ACC112 (cell line): ENCODE measurements around the gene PKM.

Experiments used
- H2AFZ ChIP-seq: fragments of 200-600 bp; sonication (generic); one replicate; pipeline ENCODE4 v1.6.0; 2017; ENCODE audit warnings: antibody characterized with exemption, low read length; ENCODE audit not compliant: unreplicated experiment
- H3K27ac ChIP-seq: fragments of 200-600 bp; sonication (generic); 2 replicates; pipeline ENCODE4 v1.5.1; 2014; ENCODE audit warnings: low read depth, mild to moderate bottlenecking, antibody characterized with exemption, low read length, moderate library complexity
- H3K27me3 ChIP-seq: fragments of 200-600 bp; sonication (generic); 2 replicates; pipeline ENCODE4 v1.6.1; 2014; ENCODE audit warnings: mild to moderate bottlenecking, antibody characterized with exemption, low read length, moderate library complexity, mixed read lengths; ENCODE audit not compliant: insufficient read depth
- H3K36me3 ChIP-seq: fragments of 200-600 bp; sonication (generic); 2 replicates; pipeline ENCODE4 v1.6.1; 2016; ENCODE audit warnings: mild to moderate bottlenecking, antibody characterized with exemption, low read length, moderate library complexity, mixed read lengths; ENCODE audit not compliant: insufficient read depth
- H3K4me1 ChIP-seq: fragments of 200-600 bp; sonication (generic); one replicate; pipeline ENCODE4 v1.6.1; 2016; ENCODE audit warnings: low read length, mixed read lengths; ENCODE audit not compliant: insufficient read depth, unreplicated experiment, control insufficient read depth
- H3K4me3 ChIP-seq: fragments of 200-600 bp; sonication (generic); 2 replicates; pipeline ENCODE4 v1.5.1; 2014; ENCODE audit warnings: mild to moderate bottlenecking, low read depth, low read length
- H3K79me2 ChIP-seq: fragments of 200-600 bp; sonication (generic); one replicate; pipeline ENCODE4 v1.6.0; 2016; ENCODE audit warnings: low read length; ENCODE audit not compliant: control insufficient read depth, unreplicated experiment, insufficient read depth

PKM gene

GRCh38 chr15:72220687-72221086 lies 10.3 kb downstream of the PKM start:
- no peaks in the 10 kb centered on the region for H3K27me3 ChIP-seq
- H3K4me1 ChIP-seq = peaks cover 49% of the 10 kb centered on the region
- H3K79me2 ChIP-seq = peaks cover 94% of the 10 kb centered on the region
- H2AFZ ChIP-seq = no peak overlapping the region
- peaks cover 77% of the 10 kb centered on the region for H3K36me3 ChIP-seq
- H3K4me3 ChIP-seq = no peak overlapping the region
- H3K27ac ChIP-seq = peak overlapping the region; percentile 17; the same call in 1 of the 2 replicates

- H3K27me3 ChIP-seq = no peaks in the 10 kb centered on the region
- H3K4me3 ChIP-seq = no peak overlapping the region
- no peak overlapping the region for H2AFZ ChIP-seq
- no peak overlapping the region for H3K27ac ChIP-seq
- peaks cover 80% of the 10 kb centered on the region for H3K36me3 ChIP-seq
- H3K4me1 ChIP-seq = peaks cover 21% of the 10 kb centered on the region
- peaks cover 88% of the 10 kb centered on the region for H3K79me2 ChIP-seq
Measured at GRCh38 chr15:72217216-72217615, 13.8 kb downstream of the PKM start.

GRCh38 chr15:72216079-72216478 lies 14.9 kb downstream of the PKM start:
- no peak overlapping the region for H3K4me3 ChIP-seq
- peaks cover 14% of the 10 kb centered on the region for H3K4me1 ChIP-seq
- H2AFZ ChIP-seq = no peak overlapping the region
- no peak overlapping the region for H3K27ac ChIP-seq
- H3K27me3 ChIP-seq = no peaks in the 10 kb centered on the region
- H3K36me3 ChIP-seq = peaks cover 82% of the 10 kb centered on the region
- H3K79me2 ChIP-seq = peaks cover 84% of the 10 kb centered on the region

- Histone ChIP-seq H3K4me3 (no peak overlapping the region), H3K27me3 (no peaks in the 10 kb centered on the region), H3K27ac (no peak overlapping the region), H2AFZ (no peak overlapping the region), H3K36me3 (peaks cover 82% of the 10 kb centered on the region), H3K4me1 (peaks cover 21% of the 10 kb centered on the region), H3K79me2 (peaks cover 38% of the 10 kb centered on the region)
Measured at GRCh38 chr15:72207558-72208085, 23.4 kb downstream of the PKM start.

GRCh38 chr15:72206677-72207000 lies 24.4 kb downstream of the PKM start:
- no peak overlapping the region for H3K4me3 ChIP-seq
- no peak overlapping the region for H3K27ac ChIP-seq
- no peak overlapping the region for H2AFZ ChIP-seq
- peaks cover 85% of the 10 kb centered on the region for H3K36me3 ChIP-seq
- peaks cover 36% of the 10 kb centered on the region for H3K79me2 ChIP-seq
- peaks cover 21% of the 10 kb centered on the region for H3K4me1 ChIP-seq
- H3K27me3 ChIP-seq = no peaks in the 10 kb centered on the region

GRCh38 chr15:72205896-72206676 lies 24.9 kb downstream of the PKM start:
- Histone ChIP-seq H3K4me3 (no peak overlapping the region), H2AFZ (no peak overlapping the region), H3K36me3 (peaks cover 84% of the 10 kb centered on the region), H3K79me2 (peaks cover 30% of the 10 kb centered on the region), H3K27ac (no peak overlapping the region), H3K27me3 (no peaks in the 10 kb centered on the region), H3K4me1 (peaks cover 21% of the 10 kb centered on the region)

- peaks cover 21% of the 10 kb centered on the region for H3K4me1 ChIP-seq
- H2AFZ ChIP-seq = no peak overlapping the region
- peaks cover 86% of the 10 kb centered on the region for H3K36me3 ChIP-seq
- H3K79me2 ChIP-seq = peaks cover 24% of the 10 kb centered on the region
- no peaks in the 10 kb centered on the region for H3K27me3 ChIP-seq
- no peak overlapping the region for H3K4me3 ChIP-seq
- H3K27ac ChIP-seq = no peak overlapping the region
Measured at GRCh38 chr15:72205273-72205672, 25.7 kb downstream of the PKM start.

GRCh38 chr15:72203507-72203837 lies 27.5 kb downstream of the PKM start:
- Histone ChIP-seq H3K36me3 (peaks cover 89% of the 10 kb centered on the region), H3K27ac (peak overlapping the region; percentile 44), H2AFZ (no peak overlapping the region), H3K27me3 (no peaks in the 10 kb centered on the region), H3K4me1 (peaks cover 21% of the 10 kb centered on the region), H3K79me2 (peaks cover 11% of the 10 kb centered on the region), H3K4me3 (no peak overlapping the region)

GRCh38 chr15:72202801-72203506 lies 28.0 kb downstream of the PKM start:
- H3K4me1 ChIP-seq = peaks cover 21% of the 10 kb centered on the region
- H3K36me3 ChIP-seq = peaks cover 88% of the 10 kb centered on the region
- peaks cover 7% of the 10 kb centered on the region for H3K79me2 ChIP-seq
- H2AFZ ChIP-seq = no peak overlapping the region
- peak overlapping the region; percentile 44 for H3K27ac ChIP-seq
- no peak overlapping the region for H3K4me3 ChIP-seq
- no peaks in the 10 kb centered on the region for H3K27me3 ChIP-seq

- no peak overlapping the region for H3K4me3 ChIP-seq
- no peak overlapping the region for H3K27ac ChIP-seq
- no peaks in the 10 kb centered on the region for H3K27me3 ChIP-seq
- H3K4me1 ChIP-seq = peaks cover 21% of the 10 kb centered on the region
- peaks cover under 1% of the 10 kb centered on the region for H3K79me2 ChIP-seq
- no peak overlapping the region for H2AFZ ChIP-seq
- peaks cover 81% of the 10 kb centered on the region for H3K36me3 ChIP-seq
Measured at GRCh38 chr15:72202302-72202701, 28.7 kb downstream of the PKM start.
